NB4 (cell line): ENCODE data around the gene MT1F.

Experiments
- CTCF ChIP-seq: IDR thresholded peaks from one replicate; pipeline ENCODE4 v1.5.1; 2012; ENCODE audit warnings: low read depth, low read length
- MAX ChIP-seq: IDR thresholded peaks from 2 replicates; pipeline ENCODE4 v1.6.1; 2011; ENCODE audit warnings: low read depth, low read length
- MYC ChIP-seq: IDR thresholded peaks from 2 replicates; pipeline ENCODE4 v1.6.1; 2011; ENCODE audit warnings: low read depth, low read length
- POLR2A ChIP-seq: IDR thresholded peaks from 2 replicates; pipeline ENCODE4 v1.6.1; 2011; ENCODE audit warnings: mild to moderate bottlenecking; ENCODE audit not compliant: insufficient read length; ENCODE audit errors: extremely low read depth

GRCh38 chr16:56629531-56629930 is 28.2 kb upstream of the MT1F start:
- TF ChIP-seq MYC (no peak), CTCF (no peak), POLR2A (no peak), MAX (no peak)
